OCI-LY1 (cell line): ENCODE measurements around the gene KIAA0319L.
"Not testable (repeated sequence)": the region's sequence is repeated elsewhere in the genome, so short reads cannot be mapped to it uniquely, and the experiment has no call there.

Source experiments
- H2AFZ ChIP-seq: fragments of 200-600 bp; sonication (generic), shearing (Covaris generic); 2 replicates; pipeline ENCODE4 v1.6.0; 2014; ENCODE audit warnings: antibody characterized with exemption, mild to moderate bottlenecking, low read length
- H3F3A ChIP-seq: fragments of 200-600 bp; sonication (generic), shearing (Covaris generic); 2 replicates; pipeline ENCODE4 v1.6.0; 2014; ENCODE audit warnings: mild to moderate bottlenecking, antibody characterized with exemption, low read length, moderate library complexity; ENCODE audit not compliant: insufficient read depth
- H3K27ac ChIP-seq: fragments of 200-600 bp; sonication (generic); 2 replicates; pipeline ENCODE4 v1.5.1; 2014; ENCODE audit warnings: low read length, mixed run types, mild to moderate bottlenecking, low read depth; ENCODE audit not compliant: poor library complexity, severe bottlenecking
- H3K27me3 ChIP-seq: fragments of 200-600 bp; sonication (generic); 2 replicates; pipeline ENCODE4 v1.6.0; 2014; ENCODE audit warnings: antibody characterized with exemption, mild to moderate bottlenecking, low read length, moderate library complexity; ENCODE audit not compliant: insufficient read depth
- H3K36me3 ChIP-seq: fragments of 200-600 bp; sonication (generic); 2 replicates; pipeline ENCODE4 v1.6.1; 2014; ENCODE audit warnings: mild to moderate bottlenecking, antibody characterized with exemption, low read length, moderate library complexity, mixed read lengths; ENCODE audit not compliant: insufficient read depth
- H3K4me1 ChIP-seq: fragments of 200-600 bp; sonication (generic); 2 replicates; pipeline ENCODE4 v1.5.1; 2014; ENCODE audit warnings: mild to moderate bottlenecking, low read length, moderate library complexity; ENCODE audit not compliant: insufficient read depth, severe bottlenecking
- H3K4me2 ChIP-seq: fragments of 200-600 bp; sonication (generic), shearing (Covaris generic); 2 replicates; pipeline ENCODE4 v1.6.1; 2014; ENCODE audit warnings: low read length
- H3K4me3 ChIP-seq: fragments of 200-600 bp; sonication (generic); 2 replicates; pipeline ENCODE4 v1.5.1; 2014; ENCODE audit warnings: low read length, low read depth, mild to moderate bottlenecking, mixed read lengths; ENCODE audit not compliant: poor library complexity, severe bottlenecking
- H3K79me2 ChIP-seq: fragments of 200-600 bp; shearing (Covaris generic); 2 replicates; pipeline ENCODE4 v1.6.1; 2016; ENCODE audit warnings: mixed run types, low read length, mixed read lengths; ENCODE audit not compliant: insufficient read depth
- H3K9ac ChIP-seq: fragments of 200-600 bp; sonication (generic), shearing (Covaris generic); 2 replicates; pipeline ENCODE4 v1.6.1; 2014; ENCODE audit warnings: mild to moderate bottlenecking, low read length, mixed read lengths
- H3K9me2 ChIP-seq: fragments of 200-600 bp; sonication (generic), shearing (Covaris generic); 2 replicates; pipeline ENCODE4 v1.6.1; 2014; ENCODE audit warnings: low read depth, mild to moderate bottlenecking, low read length, mixed read lengths
- H3K9me3 ChIP-seq: fragments of 200-600 bp; shearing (Covaris generic); 2 replicates; pipeline ENCODE4 v1.6.1; 2014; ENCODE audit warnings: low read length, mixed read lengths
- H4K20me1 ChIP-seq: fragments of 200-600 bp; sonication (generic), shearing (Covaris generic); 2 replicates; pipeline ENCODE4 v1.6.0; 2016; ENCODE audit warnings: mild to moderate bottlenecking, low read length; ENCODE audit not compliant: insufficient read depth
- CTCF ChIP-seq: fragments of 200-600 bp; sonication (generic), shearing (Covaris generic); IDR thresholded peaks from 2 replicates; pipeline ENCODE4 v1.5.1; 2017; ENCODE audit warnings: mild to moderate bottlenecking, antibody characterized with exemption, low read length, moderate library complexity, mixed read lengths
- EZH2 ChIP-seq: fragments of 200-600 bp; sonication (generic), shearing (Covaris generic); IDR thresholded peaks from 2 replicates; pipeline ENCODE4 v1.8.0; 2017; ENCODE audit warnings: borderline replicate concordance, mixed run types, mild to moderate bottlenecking, antibody characterized with exemption, low read length, moderate library complexity, mixed read lengths

KIAA0319L gene

GRCh38 chr1:35477870-35478269 lies 79.3 kb downstream of the KIAA0319L start:
- no peaks in the 10 kb centered on the region for H3K27me3 ChIP-seq
- H3K4me3 ChIP-seq = no peak overlapping the region
- peaks cover 5% of the 10 kb centered on the region; the same call in 1 of the 2 replicates for H3K36me3 ChIP-seq
- no peaks in the 10 kb centered on the region for H3K79me2 ChIP-seq
- H3K9me2 ChIP-seq = no peaks in the 10 kb centered on the region
- no peak for TF ChIP-seq EZH2
- no peak for TF ChIP-seq CTCF
- no peak overlapping the region for H2AFZ ChIP-seq
- H3K27ac ChIP-seq = no peak overlapping the region
- H3F3A ChIP-seq = no peaks in the 10 kb centered on the region
- no peak overlapping the region for H3K4me2 ChIP-seq
- H4K20me1 ChIP-seq = no peaks in the 10 kb centered on the region
- H3K4me1 ChIP-seq = no peaks in the 10 kb centered on the region
- H3K9me3 ChIP-seq = 0 out of 2 replicates have a peak, but pooled peaks cover 2% of the 10 kb centered on the region
- H3K9ac ChIP-seq = no peak overlapping the region

GRCh38 chr1:35475856-35476674 lies 81.1 kb downstream of the KIAA0319L start:
- Histone ChIP-seq H2AFZ (no peak overlapping the region), H3K79me2 (no peaks in the 10 kb centered on the region), H3K27me3 (no peaks in the 10 kb centered on the region), H3K4me1 (no peaks in the 10 kb centered on the region), H3K4me3 (no peak overlapping the region), H3K9me3 (no peaks in the 10 kb centered on the region), H3F3A (no peaks in the 10 kb centered on the region), H3K9me2 (no peaks in the 10 kb centered on the region), H4K20me1 (no peaks in the 10 kb centered on the region), H3K9ac (no peak overlapping the region), H3K27ac (no peak overlapping the region), H3K36me3 (peaks cover 5% of the 10 kb centered on the region; the same call in 1 of the 2 replicates), H3K4me2 (no peak overlapping the region)
- TF ChIP-seq EZH2 (no peak), CTCF (no peak)

- Histone ChIP-seq H3K27me3 (no peaks in the 10 kb centered on the region), H3K27ac (no peak overlapping the region), H4K20me1 (no peaks in the 10 kb centered on the region), H3K79me2 (no peaks in the 10 kb centered on the region), H3K36me3 (peaks cover 12% of the 10 kb centered on the region; the same call in 1 of the 2 replicates), H3K9ac (no peak overlapping the region), H3K4me3 (no peak overlapping the region), H2AFZ (no peak overlapping the region), H3F3A (no peaks in the 10 kb centered on the region), H3K4me1 (no peaks in the 10 kb centered on the region), H3K9me3 (no peaks in the 10 kb centered on the region), H3K4me2 (no peak overlapping the region), H3K9me2 (no peaks in the 10 kb centered on the region)
- TF ChIP-seq EZH2 (no peak), CTCF (no peak)
These were observed 81.8 kb downstream of the KIAA0319L start for GRCh38 chr1:35475356-35475755.

- not testable (repeated sequence) for H3K9me3 ChIP-seq, H2AFZ ChIP-seq, H3K27me3 ChIP-seq, H3K4me2 ChIP-seq, H3K4me1 ChIP-seq, H3K4me3 ChIP-seq, H3K9ac ChIP-seq, H3K79me2 ChIP-seq, H3K27ac ChIP-seq, H3K9me2 ChIP-seq, H3F3A ChIP-seq, H4K20me1 ChIP-seq
- H3K36me3 ChIP-seq = peaks cover 23% of the 10 kb centered on the region
These were observed 84.0 kb downstream of the KIAA0319L start for GRCh38 chr1:35473216-35473615.
